ENCODE data around the gene CKAP4.

DNA sequence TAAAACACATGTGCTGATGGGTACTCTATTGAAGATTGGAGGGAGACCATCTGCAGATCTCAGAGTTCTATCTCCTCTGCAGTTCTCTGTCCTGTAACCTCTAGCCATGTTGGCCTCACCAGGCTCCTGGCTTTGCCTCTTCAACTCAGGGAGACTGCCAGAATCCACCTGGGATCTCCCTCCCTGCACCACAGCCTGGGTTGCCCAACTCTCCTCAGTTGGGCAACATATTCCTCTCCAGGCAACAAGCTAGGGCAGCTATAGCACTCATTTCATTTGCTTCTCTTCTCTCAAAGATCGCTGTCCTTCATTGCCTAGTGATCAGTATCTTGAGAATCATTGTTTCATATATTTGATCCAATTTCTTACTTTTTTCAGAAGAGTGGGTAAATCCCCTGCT is 28.8 kb downstream of the CKAP4 start:
- TF ChIP-seq, protein P1, sequence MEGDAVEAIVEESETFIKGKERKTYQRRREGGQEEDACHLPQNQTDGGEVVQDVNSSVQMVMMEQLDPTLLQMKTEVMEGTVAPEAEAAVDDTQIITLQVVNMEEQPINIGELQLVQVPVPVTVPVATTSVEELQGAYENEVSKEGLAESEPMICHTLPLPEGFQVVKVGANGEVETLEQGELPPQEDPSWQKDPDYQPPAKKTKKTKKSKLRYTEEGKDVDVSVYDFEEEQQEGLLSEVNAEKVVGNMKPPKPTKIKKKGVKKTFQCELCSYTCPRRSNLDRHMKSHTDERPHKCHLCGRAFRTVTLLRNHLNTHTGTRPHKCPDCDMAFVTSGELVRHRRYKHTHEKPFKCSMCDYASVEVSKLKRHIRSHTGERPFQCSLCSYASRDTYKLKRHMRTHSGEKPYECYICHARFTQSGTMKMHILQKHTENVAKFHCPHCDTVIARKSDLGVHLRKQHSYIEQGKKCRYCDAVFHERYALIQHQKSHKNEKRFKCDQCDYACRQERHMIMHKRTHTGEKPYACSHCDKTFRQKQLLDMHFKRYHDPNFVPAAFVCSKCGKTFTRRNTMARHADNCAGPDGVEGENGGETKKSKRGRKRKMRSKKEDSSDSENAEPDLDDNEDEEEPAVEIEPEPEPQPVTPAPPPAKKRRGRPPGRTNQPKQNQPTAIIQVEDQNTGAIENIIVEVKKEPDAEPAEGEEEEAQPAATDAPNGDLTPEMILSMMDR (IDR thresholded peaks at IDR 0.05) = no peak
- no peak for TF ChIP-seq POLR2A (IDR thresholded peaks at IDR 0.05)
